Measurements from ENCODE around the gene HOXD13. TPM values are rescaled to one million over a fixed set of nuclear protein-coding genes. Genes with fewer than 3 reads are reported as not detected.
A peak's percentile ranks its signal among the peaks of the same experiment; 100 is the strongest.

Gene HOXD13
- total RNA-seq, 1 experiment from 2014 or later = 2.6 TPM

- peak; percentile 71 for DNase-seq (ENCODE audit: low read depth)
These were observed 26.2 kb downstream of the HOXD13 start for GRCh38 chr2:176118601-176119339.

DNA sequence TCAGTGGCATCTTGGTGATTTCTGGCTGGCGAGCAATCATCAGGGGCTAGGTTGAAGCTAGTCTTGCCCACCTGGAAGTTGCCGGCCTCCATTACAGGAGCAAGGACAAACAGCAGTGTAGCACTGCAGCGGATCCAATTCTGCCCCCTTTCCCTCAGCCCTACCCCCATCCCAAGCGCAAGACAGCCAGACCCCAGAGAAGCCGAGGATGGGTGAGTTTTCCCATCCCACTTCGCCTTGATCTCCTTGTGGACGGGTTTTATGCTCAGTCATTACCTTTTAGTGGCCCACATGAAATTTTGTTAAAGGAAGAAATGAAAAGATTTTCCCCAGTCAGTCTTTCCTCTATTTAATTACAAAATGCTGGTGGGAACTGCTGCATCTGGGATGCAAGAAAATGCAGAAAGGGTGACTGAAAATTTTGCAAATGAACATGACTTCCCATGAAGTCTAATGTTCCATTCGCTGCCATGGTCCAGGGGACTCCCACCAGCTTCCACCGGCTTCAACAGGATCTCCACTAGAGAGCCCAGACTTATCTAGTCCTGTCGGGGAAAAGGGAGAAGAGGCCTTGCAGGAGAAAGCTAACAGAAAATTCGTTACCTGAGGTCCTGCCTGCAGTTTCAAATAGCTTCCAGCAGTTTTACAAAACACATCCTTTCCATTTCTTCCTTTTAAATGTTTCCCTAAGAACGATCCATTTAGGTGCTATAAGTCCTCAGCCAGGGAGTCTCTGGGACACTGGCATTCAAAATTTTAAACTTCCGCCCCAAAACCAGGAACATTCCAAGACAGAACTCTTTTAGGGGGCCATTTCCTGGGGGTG lies 28.1 kb downstream of the HOXD13 start:
- no peak for DNase-seq (ENCODE audit: low read depth)

DNA sequence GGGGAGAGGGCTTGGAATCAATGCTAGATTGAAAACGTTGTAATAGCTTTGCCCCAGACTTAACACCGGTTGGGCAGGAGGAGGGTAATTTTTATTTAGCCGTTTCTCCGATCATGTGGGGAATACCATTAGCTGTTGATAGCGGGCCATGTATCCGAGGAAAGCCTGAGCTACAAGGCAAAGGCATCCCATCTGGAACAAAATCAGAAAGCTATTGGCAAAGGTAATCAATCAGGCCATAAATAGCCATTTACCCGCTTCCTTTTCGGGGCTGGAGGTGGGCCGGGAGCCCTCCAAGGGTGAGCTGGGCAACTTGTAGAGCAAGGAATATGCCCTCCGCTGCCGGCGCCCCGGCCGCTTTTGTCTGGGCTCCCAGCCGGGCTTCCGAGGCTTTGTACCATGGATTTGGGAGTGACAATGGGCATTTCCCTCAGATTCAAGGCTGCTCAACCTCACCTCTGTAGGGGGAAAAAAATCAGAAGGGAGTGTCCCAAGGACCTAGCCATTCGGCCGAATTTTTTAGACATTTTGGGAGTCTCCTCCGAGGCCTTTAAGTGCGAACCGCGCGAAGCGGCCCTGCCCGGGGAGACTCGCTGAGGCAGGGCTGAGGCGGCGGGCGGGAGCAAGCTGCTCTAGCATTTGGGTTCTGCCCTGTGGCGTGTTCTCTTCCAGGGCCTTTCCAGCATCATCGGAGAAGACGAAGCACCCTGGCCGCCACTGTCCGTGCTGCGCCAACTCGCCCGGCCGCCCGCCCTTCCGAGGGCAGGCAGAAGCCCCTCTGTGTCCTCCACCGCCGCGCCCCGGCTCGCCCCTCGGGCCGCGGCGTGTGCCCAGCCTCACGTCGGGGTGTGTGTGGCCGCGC lies 28.9 kb downstream of the HOXD13 start:
- DNase-seq (ENCODE audit: low read depth) = no peak

GRCh38 chr2:176122052-176122682 lies 29.6 kb downstream of the HOXD13 start:
- DNase-seq (ENCODE audit: low read depth) = no peak

DNA sequence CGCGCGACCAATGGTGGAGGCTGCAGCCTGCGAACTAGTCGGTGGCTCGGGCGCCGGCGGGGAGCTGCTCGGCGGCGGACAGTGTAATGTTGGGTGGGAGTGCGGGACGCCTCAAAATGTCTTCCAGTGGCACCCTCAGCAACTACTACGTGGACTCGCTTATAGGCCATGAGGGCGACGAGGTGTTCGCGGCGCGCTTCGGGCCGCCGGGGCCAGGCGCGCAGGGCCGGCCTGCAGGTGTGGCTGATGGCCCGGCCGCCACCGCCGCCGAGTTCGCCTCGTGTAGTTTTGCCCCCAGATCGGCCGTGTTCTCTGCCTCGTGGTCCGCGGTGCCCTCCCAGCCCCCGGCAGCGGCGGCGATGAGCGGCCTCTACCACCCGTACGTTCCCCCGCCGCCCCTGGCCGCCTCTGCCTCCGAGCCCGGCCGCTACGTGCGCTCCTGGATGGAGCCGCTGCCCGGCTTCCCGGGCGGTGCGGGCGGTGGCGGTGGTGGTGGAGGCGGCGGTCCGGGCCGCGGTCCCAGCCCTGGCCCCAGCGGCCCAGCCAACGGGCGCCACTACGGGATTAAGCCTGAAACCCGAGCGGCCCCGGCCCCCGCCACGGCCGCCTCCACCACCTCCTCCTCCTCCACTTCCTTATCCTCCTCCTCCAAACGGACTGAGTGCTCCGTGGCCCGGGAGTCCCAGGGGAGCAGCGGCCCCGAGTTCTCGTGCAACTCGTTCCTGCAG lies 30.3 kb downstream of the HOXD13 start, which contains the start of gene HOXD9:
HOXD9 (plus strand) TSS at position 37 of the 728 bp plus-strand sequence; CDS start at position 87, 50 bp downstream.
- DNase-seq (ENCODE audit: low read depth) = peak; percentile 84

GRCh38 chr2:176123411-176124109 lies 31.0 kb downstream of the HOXD13 start:
- DNase-seq (ENCODE audit: low read depth) = no peak

DNA sequence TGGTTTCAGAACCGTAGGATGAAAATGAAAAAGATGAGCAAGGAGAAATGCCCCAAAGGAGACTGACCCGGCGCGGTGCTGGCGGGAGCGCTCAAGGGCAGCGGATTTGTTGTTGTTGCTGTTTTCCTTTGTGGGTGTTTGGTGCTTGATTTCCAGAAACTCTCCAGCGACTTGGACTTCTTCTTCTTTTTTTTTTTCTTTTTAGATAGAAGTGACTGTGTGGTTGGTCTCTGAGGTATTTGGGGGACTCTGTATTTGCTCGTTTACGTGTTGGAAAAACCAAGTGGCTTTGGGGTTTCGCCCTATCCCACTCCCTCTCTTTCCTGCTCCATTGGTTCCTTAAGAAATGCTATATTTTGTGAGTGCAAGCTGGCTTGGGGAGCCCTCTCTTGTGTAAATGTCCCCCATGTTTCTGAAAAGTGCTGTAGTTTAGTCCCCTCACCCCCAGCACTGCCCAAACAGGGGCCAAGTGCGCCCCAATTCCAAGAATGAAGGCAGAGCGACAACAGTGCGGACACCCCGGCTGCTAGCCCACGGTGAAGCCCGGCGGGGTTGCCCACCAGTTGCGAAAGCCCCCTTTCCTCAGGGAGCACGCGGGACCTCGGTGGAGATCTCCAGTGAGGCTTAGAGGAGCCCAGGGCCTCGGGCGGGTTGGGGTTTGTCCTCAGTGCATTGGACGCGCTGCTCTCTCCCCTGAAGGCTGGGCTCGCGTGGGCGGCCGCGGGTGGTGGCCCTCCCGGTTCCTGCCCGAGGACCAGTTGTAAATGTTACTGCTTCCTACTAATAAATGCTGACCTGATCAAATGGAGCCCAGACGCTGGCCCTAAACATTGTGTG lies 31.8 kb downstream of the HOXD13 start:
- DNase-seq (ENCODE audit: low read depth) = no peak

DNA sequence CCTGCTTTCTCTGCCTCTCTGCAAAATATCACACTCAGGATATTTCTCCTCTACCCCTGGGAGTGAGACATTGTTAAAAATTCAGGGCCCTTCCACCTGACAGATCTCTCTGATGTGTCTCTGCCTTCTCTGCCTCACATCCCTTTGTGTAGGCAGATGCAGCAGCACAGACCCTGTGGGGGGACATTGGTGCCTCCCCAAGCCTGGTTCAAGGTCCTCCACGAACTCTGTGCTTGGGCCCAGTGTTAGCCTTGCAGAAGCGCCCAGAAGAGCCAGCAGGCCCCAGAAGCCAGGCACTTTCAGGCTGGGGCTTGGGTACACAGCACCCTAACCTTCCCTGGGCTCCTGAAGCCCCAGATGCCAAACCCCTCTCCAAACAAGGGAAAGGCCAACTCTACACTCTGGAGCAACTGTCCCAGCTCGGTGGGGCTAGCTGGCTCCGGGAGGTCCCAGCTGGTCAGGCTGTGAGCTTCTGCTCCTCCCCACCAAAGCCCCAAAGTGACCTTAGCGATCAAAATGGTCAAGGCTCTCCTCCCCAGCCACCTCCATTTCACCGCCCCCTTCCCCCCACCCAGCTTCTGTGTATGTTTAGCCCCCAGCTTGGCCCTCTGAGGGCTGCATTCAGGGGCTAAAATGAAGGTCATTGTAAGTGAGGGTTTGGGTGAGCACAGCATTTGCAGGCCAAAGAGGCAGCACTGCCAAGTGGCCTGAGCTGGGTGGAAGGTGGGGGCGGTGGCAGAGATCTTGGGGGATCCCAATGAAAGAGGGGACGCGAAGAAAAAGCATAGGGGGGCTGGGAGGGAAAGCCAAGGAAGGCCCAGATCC lies 32.6 kb downstream of the HOXD13 start:
- DNase-seq (ENCODE audit: low read depth) = no peak

- no peak for DNase-seq (ENCODE audit: low read depth)
These were observed 33.2 kb downstream of the HOXD13 start for GRCh38 chr2:176125772-176126054.

GRCh38 chr2:176126929-176127773 lies 34.6 kb downstream of the HOXD13 start:
- DNase-seq (ENCODE audit: low read depth) = peak; percentile 50

- no peak for DNase-seq (ENCODE audit: low read depth)
These were observed 35.2 kb downstream of the HOXD13 start for GRCh38 chr2:176127774-176128072.

DNA sequence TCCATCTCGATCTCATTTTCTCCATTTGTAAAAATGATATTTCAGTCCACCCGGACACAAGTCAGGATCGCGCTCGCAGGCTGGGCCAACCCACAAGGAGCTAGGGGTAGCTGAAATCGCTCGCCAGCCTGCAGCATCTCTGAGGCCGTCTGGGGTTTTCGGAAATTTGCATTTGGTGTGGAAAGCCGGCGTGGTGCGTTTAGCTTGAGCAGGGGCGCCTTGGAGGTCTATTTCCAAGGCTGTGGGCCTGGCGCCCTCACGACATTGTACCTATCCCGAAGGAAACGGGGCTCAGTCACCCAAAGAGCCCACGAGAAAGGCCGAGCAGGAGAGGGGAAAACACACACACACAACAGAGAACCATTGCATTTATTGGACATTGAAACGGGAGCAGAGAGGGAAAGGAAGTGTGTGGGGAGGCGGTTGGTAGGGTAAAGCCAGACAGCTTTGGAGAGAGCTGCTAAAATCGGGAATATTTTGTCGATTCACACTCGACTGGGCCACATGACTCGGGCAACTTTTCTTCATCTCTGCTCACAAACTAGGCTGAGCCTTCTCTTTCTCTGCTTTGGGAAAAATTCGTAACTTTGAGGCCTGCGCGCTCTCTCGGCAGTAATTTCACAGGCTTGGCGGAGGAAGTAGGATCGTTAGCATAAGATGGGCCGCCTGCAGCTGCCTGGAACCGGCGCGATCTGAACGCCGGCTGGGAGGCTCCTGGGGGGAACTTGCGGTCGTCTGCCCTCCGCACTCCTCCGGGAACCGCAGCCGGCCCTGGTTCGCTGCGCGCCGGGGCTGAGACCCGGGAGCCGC lies 35.9 kb downstream of the HOXD13 start:
- DNase-seq (ENCODE audit: low read depth) = no peak

- peak; percentile 94 for DNase-seq (ENCODE audit: low read depth)
These were observed 36.7 kb downstream of the HOXD13 start, which contains the start of gene HOXD8 for GRCh38 chr2:176128982-176129796. Gene HOXD8 (plus strand): TSS chr2:176129705. CDS start chr2:176130367, 662 bp downstream.

GRCh38 chr2:176129813-176130146 lies 37.3 kb downstream of the HOXD13 start:
- peak; percentile 72 for DNase-seq (ENCODE audit: low read depth)

DNA sequence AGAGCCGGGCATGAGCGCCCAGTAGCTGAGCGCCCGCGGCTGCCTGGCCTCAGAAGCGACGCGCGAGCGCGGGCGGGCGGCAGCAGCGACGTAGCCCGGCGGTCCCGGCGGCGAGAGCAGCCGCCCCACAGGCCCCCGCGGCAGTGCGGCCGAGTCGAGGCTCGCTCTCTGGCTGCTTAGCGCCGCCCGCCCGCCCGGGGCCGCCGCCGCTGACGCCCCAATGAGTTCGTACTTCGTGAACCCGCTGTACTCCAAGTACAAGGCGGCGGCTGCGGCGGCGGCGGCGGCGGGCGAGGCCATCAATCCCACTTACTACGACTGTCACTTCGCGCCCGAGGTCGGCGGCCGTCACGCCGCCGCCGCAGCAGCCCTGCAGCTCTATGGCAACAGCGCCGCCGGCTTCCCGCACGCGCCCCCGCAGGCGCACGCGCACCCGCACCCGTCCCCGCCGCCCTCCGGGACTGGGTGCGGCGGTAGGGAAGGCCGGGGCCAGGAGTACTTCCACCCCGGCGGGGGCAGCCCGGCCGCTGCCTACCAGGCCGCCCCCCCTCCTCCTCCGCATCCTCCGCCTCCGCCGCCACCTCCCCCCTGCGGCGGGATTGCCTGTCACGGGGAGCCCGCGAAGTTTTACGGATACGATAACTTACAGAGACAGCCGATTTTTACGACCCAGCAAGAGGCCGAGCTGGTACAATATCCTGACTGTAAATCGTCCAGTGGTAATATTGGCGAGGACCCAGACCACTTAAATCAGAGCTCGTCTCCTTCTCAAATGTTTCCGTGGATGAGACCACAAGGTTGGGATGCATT lies 37.8 kb downstream of the HOXD13 start:
- peak; percentile 83 for DNase-seq (ENCODE audit: low read depth)

Measured in RPMI7951 (cell line).